GM12873 (cell line): Measurements from ENCODE around the gene DIO3.

Experiments used
- CTCF ChIP-seq: IDR thresholded peaks from 2 replicates; pipeline ENCODE4 v1.5.1; 2012; ENCODE audit warnings: low read depth, mild to moderate bottlenecking, moderate library complexity, low read length, control low read depth; ENCODE audit not compliant: insufficient read depth; ENCODE audit errors: missing control alignments

DIO3 gene

GRCh38 chr14:101535701-101536207 is 25.5 kb upstream of the DIO3 start:
- no peak for TF ChIP-seq CTCF

- TF ChIP-seq CTCF = no peak
Measured at GRCh38 chr14:101537286-101537685, 24.0 kb upstream of the DIO3 start.

GRCh38 chr14:101538878-101539277 is 22.4 kb upstream of the DIO3 start:
- TF ChIP-seq CTCF = no peak

GRCh38 chr14:101539880-101540279 is 21.4 kb upstream of the DIO3 start:
- no peak for TF ChIP-seq CTCF

- TF ChIP-seq CTCF = no peak
Measured at GRCh38 chr14:101540481-101541462, 20.5 kb upstream of the DIO3 start.

GRCh38 chr14:101542391-101542790 is 18.9 kb upstream of the DIO3 start:
- TF ChIP-seq CTCF = no peak

GRCh38 chr14:101543814-101544213 is 17.5 kb upstream of the DIO3 start:
- TF ChIP-seq CTCF = no peak
